Nasal cavity respiratory epithelium epithelial cell of viscerocranial mucosa (primary cell): Measurements from ENCODE around the gene TBC1D8B. TPM values are rescaled to one million over a fixed set of nuclear protein-coding genes. Genes with fewer than 3 reads are reported as not detected.

Experiments
- total RNA-seq: library from RNA; depleted of rRNA; stranded (reverse); fragments of >200 nt; gene quantifications from 2 replicates; pipeline ENCODE4 v1.2.3, GENCODE V29; 2014

TBC1D8B gene
- total RNA-seq, result 3.4 and 5.9 TPM in 2 replicates

DNA sequence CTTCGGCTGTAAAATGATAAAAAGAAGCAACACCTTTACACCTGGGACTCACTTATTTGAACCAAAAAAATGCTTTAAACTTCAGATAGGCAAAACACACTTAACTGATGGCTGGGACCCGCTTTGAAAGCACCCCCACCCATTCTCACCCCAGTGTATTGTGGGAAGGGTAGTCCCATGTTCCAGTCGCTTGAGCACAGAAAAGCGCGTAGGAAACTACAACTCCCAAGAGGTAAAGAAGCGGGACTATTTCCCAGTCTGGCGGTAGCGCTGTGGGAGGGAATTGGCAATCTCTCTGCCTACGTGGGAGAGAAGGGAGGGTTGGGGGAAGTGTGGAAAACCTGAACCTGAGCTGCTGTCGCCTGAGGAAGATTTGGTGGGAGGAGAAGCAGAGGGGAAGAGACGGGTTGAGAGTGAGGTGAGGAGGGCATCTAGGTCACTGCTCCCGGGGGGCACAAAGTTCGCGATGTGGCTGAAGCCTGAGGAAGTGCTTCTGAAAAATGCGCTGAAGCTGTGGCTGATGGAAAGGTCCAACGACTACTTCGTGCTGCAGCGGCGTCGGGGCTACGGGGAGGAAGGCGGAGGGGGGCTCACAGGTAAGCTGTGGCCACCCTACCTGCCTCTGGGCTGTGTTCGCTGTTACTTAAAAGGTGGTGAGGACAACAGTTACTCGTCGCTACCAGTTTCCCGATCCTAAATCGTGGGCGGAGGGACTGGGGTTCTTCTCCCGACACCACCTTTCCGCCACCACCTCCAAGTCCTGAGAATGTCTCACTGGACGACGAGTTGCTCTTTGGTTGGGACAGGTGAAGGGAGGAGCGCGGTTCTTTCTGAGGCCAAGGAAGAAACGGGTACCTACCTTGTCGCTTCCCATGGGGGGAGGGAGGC is at the start of gene TBC1D8B:
TBC1D8B (plus strand) TSS at position 286 of the 888 bp plus-strand sequence; CDS start at position 467, 181 bp downstream.

GRCh38 chrX:106903291-106903824 is 100.9 kb downstream of the TBC1D8B start, which contains the start of gene RIPPLY1:
RIPPLY1 (minus strand) TSS chrX:106903341; CDS start chrX:106903287, 54 bp downstream.

GRCh38 chrX:106919932-106920452 is 117.5 kb downstream of the TBC1D8B start, which contains the start of gene CLDN2:
CLDN2 (plus strand) TSS chrX:106920402; CDS start chrX:106928229, 7,827 bp downstream.

Other genes with a start within 250 kb of the TBC1D8B start
- 2.7 and 3.0 TPM in 2 replicates for gene RADX, start 190.7 kb upstream of the TBC1D8B start, total RNA-seq
- gene RNF128, start 76.0 kb upstream of the TBC1D8B start, total RNA-seq, result 12.3 and 52.8 TPM in 2 replicates
- not detected in 2 replicates for gene RIPPLY1, start 100.7 kb downstream of the TBC1D8B start, total RNA-seq
- gene CLDN2, start 117.7 kb downstream of the TBC1D8B start, total RNA-seq, result not detected in 2 replicates
- gene MORC4, start 197.5 kb downstream of the TBC1D8B start, total RNA-seq, result 41.9 and 45.1 TPM in 2 replicates